Measurements from ENCODE around the gene KCNAB1. TPM values are rescaled to one million over a fixed set of nuclear protein-coding genes. Genes with fewer than 3 reads are reported as not detected.

KCNAB1 gene
- total RNA-seq, 2 experiments from 2014 or later = not detected

DNA sequence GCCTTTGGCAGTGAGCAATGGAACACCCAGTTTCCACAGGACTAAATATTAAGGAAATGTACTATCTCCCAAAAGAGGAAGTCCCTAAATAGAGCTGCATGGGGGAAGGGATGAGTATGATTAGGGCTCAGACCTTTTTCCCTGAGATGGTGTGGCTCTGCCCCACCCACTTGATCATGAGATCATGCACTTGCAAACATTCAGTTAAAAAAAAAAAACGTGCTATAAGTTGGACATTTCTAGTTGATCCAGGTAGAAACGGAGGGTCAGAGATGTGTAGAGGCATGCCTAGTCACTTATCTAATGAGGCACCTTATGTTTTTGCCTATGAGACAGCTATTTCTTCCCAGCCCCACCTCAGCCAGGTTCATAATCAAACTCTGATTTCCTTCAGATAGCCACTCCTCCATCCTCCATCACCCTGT, 459.1 kb downstream of the KCNAB1 start:
- H3K27me3 Mint-ChIP-seq = peaks cover 13% of the 10 kb centered on the region
- no peak for DNase-seq
- peaks cover 5% of the 10 kb centered on the region for H3K4me1 Mint-ChIP-seq
- H3K9me3 Mint-ChIP-seq = no peaks in the 10 kb centered on the region
- H3K4me3 Mint-ChIP-seq = no peak overlapping the region
- no peak overlapping the region for H3K27ac Mint-ChIP-seq
- H3K36me3 Mint-ChIP-seq = no peaks in the 10 kb centered on the region

DNA sequence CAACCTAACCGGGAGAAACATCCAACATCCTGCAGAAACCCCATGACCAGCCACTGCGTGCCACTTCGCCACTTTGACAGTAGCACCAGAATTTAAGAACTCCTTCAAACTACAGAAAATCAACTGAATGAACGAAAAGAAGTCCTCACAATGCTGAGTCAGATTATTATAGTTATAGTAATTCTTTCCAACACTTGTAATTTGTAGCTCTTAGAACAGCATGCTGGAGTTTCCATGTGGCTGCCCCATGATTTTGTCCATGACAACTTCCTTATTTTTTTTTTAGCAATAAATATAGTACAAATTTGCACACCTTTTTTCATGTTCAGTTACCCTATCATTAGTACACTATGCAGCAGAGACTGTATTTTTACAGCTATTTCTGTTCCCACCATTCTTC, 460.7 kb downstream of the KCNAB1 start:
- H3K36me3 Mint-ChIP-seq = no peaks in the 10 kb centered on the region

DNA sequence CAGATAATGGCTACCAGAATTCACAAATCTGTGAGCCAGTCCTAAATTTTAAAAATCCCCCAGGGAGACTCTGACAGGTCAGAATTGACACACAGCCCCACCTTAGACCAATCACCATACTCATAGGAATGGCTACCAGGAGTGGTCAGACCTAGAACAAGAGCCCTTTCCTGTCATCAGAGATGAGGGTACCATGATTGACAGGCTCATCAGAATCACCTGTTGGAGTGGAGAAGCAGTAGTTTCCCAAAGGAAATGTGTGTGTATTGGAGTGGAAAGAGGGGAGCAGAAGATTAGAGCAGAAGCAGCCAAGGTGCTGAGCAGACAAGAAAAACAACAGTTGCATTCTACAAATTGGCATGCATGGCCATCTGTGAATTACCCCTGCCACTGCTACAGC, 461.6 kb downstream of the KCNAB1 start:
- no peak overlapping the region for H3K27ac Mint-ChIP-seq
- H3K36me3 Mint-ChIP-seq = no peaks in the 10 kb centered on the region
- DNase-seq = no peak
- H3K4me3 Mint-ChIP-seq = no peak overlapping the region
- H3K4me1 Mint-ChIP-seq = peaks cover 5% of the 10 kb centered on the region
- H3K9me3 Mint-ChIP-seq = no peaks in the 10 kb centered on the region
- peaks cover 8% of the 10 kb centered on the region for H3K27me3 Mint-ChIP-seq

More for the DNA sequence above, 460.7 kb downstream of the KCNAB1 start:
- Mint-ChIP-seq H3K4me3 (no peak overlapping the region), H3K27me3 (peaks cover 13% of the 10 kb centered on the region), H3K9me3 (no peaks in the 10 kb centered on the region), H3K27ac (no peak overlapping the region), H3K4me1 (peaks cover 5% of the 10 kb centered on the region)
- no peak for DNase-seq

DNA sequence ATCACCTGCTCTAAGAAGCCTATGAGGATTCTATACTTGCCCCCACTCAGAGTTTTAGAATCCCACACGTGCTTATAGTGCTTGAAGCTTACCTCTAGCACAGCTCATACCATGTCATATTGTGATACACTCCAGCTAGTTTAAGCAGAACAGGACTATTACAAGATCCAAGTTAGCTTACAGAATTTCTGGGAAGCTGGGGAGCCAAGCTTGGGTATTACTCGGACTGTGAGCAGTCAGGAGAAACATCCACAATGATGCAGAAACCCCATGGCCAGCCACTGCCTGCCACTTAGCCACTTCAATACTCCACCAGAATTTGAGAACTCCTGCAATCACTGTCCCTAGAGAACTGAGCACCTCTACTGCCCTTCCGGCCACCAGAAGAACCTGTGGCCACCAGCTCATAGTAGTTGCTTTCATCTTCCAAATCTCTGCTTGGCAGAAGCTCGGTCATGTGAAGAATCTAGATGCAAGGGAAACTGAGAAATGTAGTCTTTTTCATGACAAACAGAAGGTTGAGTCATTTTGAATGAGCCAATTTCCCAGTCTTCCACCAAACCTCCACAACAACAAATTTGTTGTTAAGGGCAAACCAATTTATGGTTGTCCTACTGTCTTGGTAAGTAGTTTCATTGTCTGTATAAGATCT, 462.3 kb downstream of the KCNAB1 start:
- H3K36me3 Mint-ChIP-seq = no peaks in the 10 kb centered on the region
- H3K27ac Mint-ChIP-seq = no peak overlapping the region
- no peak for DNase-seq
- H3K4me3 Mint-ChIP-seq = no peak overlapping the region
- H3K9me3 Mint-ChIP-seq = no peaks in the 10 kb centered on the region
- H3K27me3 Mint-ChIP-seq = peaks cover 7% of the 10 kb centered on the region
- H3K4me1 Mint-ChIP-seq = peaks cover 4% of the 10 kb centered on the region

DNA sequence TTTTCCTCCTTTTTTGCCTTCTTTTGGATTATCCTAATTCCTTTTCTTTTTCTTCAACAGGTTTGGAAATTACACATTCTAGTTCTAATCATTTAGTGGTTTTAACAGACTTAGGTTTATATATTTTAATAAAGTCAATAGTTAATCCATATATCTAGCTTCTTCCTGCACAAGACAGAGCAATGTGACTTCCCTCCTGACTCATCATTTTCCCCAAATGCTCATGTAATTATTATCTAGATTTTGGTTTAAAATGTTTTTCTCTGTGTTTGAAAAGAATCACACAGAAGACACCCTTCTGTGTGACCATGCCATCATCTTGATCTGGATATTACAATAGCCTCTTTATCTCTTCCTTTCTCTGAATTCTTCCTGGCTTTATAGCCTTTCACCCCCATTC, 463.1 kb downstream of the KCNAB1 start:
- no peak for DNase-seq
- H3K27ac Mint-ChIP-seq = no peak overlapping the region
- no peaks in the 10 kb centered on the region for H3K36me3 Mint-ChIP-seq
- peaks cover 3% of the 10 kb centered on the region for H3K4me1 Mint-ChIP-seq
- H3K4me3 Mint-ChIP-seq = no peak overlapping the region
- no peaks in the 10 kb centered on the region for H3K9me3 Mint-ChIP-seq
- peaks cover 7% of the 10 kb centered on the region for H3K27me3 Mint-ChIP-seq

DNA sequence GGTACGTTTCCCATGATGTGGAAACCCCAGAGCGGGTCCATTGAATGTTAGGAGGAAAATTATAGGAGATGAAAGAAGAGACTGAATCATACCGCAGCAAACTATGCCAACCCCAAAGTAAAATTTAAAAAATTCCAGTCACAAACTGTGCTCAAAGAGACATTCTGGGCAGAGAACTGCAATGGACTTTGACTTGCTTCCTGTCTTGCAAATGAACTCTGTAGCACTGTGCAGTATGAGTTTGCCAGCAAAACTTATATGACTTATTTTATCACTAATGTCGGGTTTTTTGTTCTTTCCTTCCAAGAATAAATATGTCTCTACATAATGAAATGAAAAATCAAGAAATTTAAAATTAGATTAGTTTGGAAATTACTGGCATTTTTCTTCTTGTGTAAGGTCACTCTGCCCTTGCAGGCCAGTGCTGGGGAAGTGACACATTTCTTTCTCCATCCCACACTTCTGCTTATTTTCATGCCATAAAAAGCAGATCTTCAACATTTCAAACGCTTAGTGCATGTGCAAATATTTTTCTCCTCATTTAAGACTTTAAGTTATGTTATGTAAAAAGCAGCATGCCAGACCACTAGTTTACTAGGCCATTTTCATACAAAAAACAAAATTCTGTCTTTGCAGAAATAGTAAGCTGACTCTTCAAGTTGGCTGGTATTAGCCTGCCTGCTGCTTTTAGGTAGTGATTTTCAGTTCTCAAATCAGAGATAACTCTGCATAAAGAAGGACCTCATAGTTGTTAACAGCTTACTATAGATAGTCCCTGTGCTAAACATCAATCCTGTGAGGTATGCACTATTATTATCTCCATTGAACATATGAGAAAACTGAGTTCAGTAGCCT, 466.8 kb downstream of the KCNAB1 start:
- no peak for DNase-seq
- no peaks in the 10 kb centered on the region for H3K27me3 Mint-ChIP-seq
- no peak overlapping the region for H3K4me3 Mint-ChIP-seq
- H3K36me3 Mint-ChIP-seq = no peaks in the 10 kb centered on the region
- no peak overlapping the region for H3K27ac Mint-ChIP-seq
- H3K9me3 Mint-ChIP-seq = peaks cover 4% of the 10 kb centered on the region
- peaks cover 3% of the 10 kb centered on the region for H3K4me1 Mint-ChIP-seq

DNA sequence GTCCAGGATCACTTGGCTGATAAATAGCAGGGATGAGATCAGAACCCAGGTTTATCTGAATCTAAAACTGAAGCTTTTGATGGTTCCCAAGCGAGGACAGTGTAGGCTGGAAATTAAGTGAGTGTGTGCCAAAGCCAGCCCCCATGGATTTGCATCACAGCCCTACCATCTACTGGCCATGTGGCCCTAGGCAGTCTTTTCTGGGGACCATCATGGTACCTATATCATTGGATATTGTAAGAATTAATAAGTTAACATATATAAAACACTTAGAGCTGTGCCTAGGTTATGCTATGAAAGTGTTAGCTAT, 467.3 kb downstream of the KCNAB1 start:
- H3K4me1 Mint-ChIP-seq = peaks cover 2% of the 10 kb centered on the region
- H3K36me3 Mint-ChIP-seq = no peaks in the 10 kb centered on the region
- H3K27me3 Mint-ChIP-seq = no peaks in the 10 kb centered on the region
- no peak for DNase-seq
- H3K27ac Mint-ChIP-seq = no peak overlapping the region
- H3K9me3 Mint-ChIP-seq = peaks cover 4% of the 10 kb centered on the region
- no peak overlapping the region for H3K4me3 Mint-ChIP-seq

Other genes with a start within 250 kb of the KCNAB1 start
- gene GMPS, start 249.9 kb upstream of the KCNAB1 start, total RNA-seq = 100 to 1,000 TPM; 157 TPM